H1 (cell line): ENCODE measurements around the gene CA7. TPM values are rescaled to one million over a fixed set of nuclear protein-coding genes. Genes with fewer than 3 reads are reported as not detected.

Experiments used
- CTCF ChIA-PET: fragments of 300-600 bp; sonication (Branson Sonifier 250); formaldehyde crosslinking; loops from one replicate; lab custom pipeline; 2021; ENCODE audit not compliant: partially characterized antibody; lab: Charles Lee
- POLR2A ChIA-PET: fragments of 300-600 bp; sonication (Branson Sonifier 250); formaldehyde crosslinking; loops from one replicate; lab custom pipeline; 2021; ENCODE audit warnings: inconsistent platforms; ENCODE audit not compliant: partially characterized antibody; lab: Charles Lee
- DNase-seq, 2 experiments: peaks; one replicate each; pipeline versions ENCODE4 v3.0.0 to v3.0.0-alpha.2; 2010 to 2022; ENCODE audit warnings: low spot score in 2 of 2, low read depth in 1 of 2, mixed read lengths in 1 of 2
- FAIRE-seq: peaks from 2 replicates; lab custom pipeline; 2011; peaks lifted over from hg19 to GRCh38; lab: Jason Lieb, UNC
- H2AFZ ChIP-seq: 2 replicates; pipeline ENCODE4 v1.8.1; 2012; ENCODE audit warnings: low read length, inconsistent platforms
- H2AK5ac ChIP-seq: 2 replicates; pipeline ENCODE4 v1.6.1; 2013; ENCODE audit warnings: low read depth, low read length
- H2BK120ac ChIP-seq: replicated peaks from 2 replicates; pipeline ENCODE3; 2013; ENCODE audit warnings: low read depth, low read length, inconsistent platforms
- H2BK12ac ChIP-seq: 2 replicates; pipeline ENCODE4 v1.6.1; 2013; ENCODE audit warnings: low read depth, low read length
- H2BK15ac ChIP-seq: 2 replicates; pipeline ENCODE4 v1.6.1; 2013; ENCODE audit warnings: low read length
- H2BK20ac ChIP-seq: 2 replicates; pipeline ENCODE4 v1.6.1; 2013; ENCODE audit warnings: low read length
- H2BK5ac ChIP-seq: 2 replicates; pipeline ENCODE4 v1.6.1; 2013; ENCODE audit warnings: low read depth, low read length
- H3K14ac ChIP-seq: 2 replicates; pipeline ENCODE4 v1.6.1; 2013; ENCODE audit warnings: inconsistent platforms; ENCODE audit not compliant: insufficient read length
- H3K18ac ChIP-seq: 2 replicates; pipeline ENCODE4 v1.6.1; 2013; ENCODE audit warnings: low read length; ENCODE audit errors: extremely low read depth
- H3K23ac ChIP-seq: 2 replicates; pipeline ENCODE4 v1.6.1; 2013; ENCODE audit warnings: inconsistent platforms; ENCODE audit not compliant: insufficient read length
- H3K23me2 ChIP-seq: 2 replicates; pipeline ENCODE4 v1.6.1; 2013; ENCODE audit warnings: low read depth, low read length
- H3K27ac ChIP-seq: 2 replicates; pipeline ENCODE4 v1.6.1; 2011; ENCODE audit warnings: low read depth, low read length, inconsistent platforms
- H3K27me3 ChIP-seq, 4 experiments: replicated peaks in 1 of 4; 1 replicate in 1 of 4; 2 replicates in 3 of 4; pipeline versions ENCODE4 v1.6.1 to v1.8.1; 2011 to 2013; ENCODE audit warnings: low read length in 3 of 4, mild to moderate bottlenecking in 3 of 4, inconsistent platforms in 2 of 4, mixed read lengths in 2 of 4, moderate library complexity in 1 of 4; ENCODE audit not compliant: control insufficient read depth in 3 of 4, insufficient read depth in 3 of 4; ENCODE audit errors: extremely low read depth in 1 of 4
- H3K36me3 ChIP-seq, 4 experiments: 2 replicates each; pipeline versions ENCODE4 v1.6.1 to v1.8.1; 2011 to 2013; ENCODE audit warnings: mild to moderate bottlenecking in 4 of 4, low read length in 3 of 4, moderate library complexity in 2 of 4, control low read depth in 1 of 4, inconsistent platforms in 1 of 4; ENCODE audit not compliant: insufficient read depth in 4 of 4, control insufficient read depth in 2 of 4
- H3K4ac ChIP-seq: replicated peaks from 2 replicates; pipeline ENCODE3; 2013; ENCODE audit warnings: low read length, low read depth, mixed read lengths, inconsistent platforms; ENCODE audit not compliant: insufficient read length
- H3K4me1 ChIP-seq, 4 experiments: replicated peaks in 1 of 4; 1 replicate in 1 of 4; 2 replicates in 3 of 4; pipeline versions ENCODE4 v1.6.1 to v1.8.1; 2011 to 2013; ENCODE audit warnings: low read length in 3 of 4, inconsistent platforms in 2 of 4, mixed read lengths in 1 of 4; ENCODE audit not compliant: insufficient read depth in 4 of 4, control insufficient read depth in 3 of 4
- H3K4me2 ChIP-seq, 2 experiments: 2 replicates each; pipeline versions ENCODE4 v1.6.1 to v1.8.1; 2011 to 2013; ENCODE audit warnings: low read depth in 2 of 2, low read length in 2 of 2, control low read depth in 1 of 2, inconsistent platforms in 1 of 2, mild to moderate bottlenecking in 1 of 2; ENCODE audit not compliant: insufficient read depth in 1 of 2
- H3K4me3 ChIP-seq, 4 experiments: fragments of 200-600, 300-600 bp in 1 of 4; sonication (generic), shearing (Covaris generic), sonication (Bioruptor Twin) in 1 of 4; 2 replicates each; pipeline versions ENCODE4 v1.5.1 to v1.8.1; 2011 to 2016; ENCODE audit warnings: low read length in 4 of 4, low read depth in 3 of 4, control low read depth in 2 of 4, inconsistent platforms in 2 of 4, mild to moderate bottlenecking in 2 of 4, mixed read lengths in 1 of 4, moderate library complexity in 1 of 4; ENCODE audit not compliant: insufficient read depth in 2 of 4; ENCODE audit errors: extremely low read depth in 1 of 4
- H3K56ac ChIP-seq: replicated peaks from 2 replicates; pipeline ENCODE3; 2013; ENCODE audit warnings: low read depth, mild to moderate bottlenecking, mixed read lengths, low read length, inconsistent platforms; ENCODE audit not compliant: insufficient read length
- H3K79me1 ChIP-seq: 2 replicates; pipeline ENCODE4 v1.6.1; 2013; ENCODE audit warnings: low read depth, low read length, control low read depth
- H3K79me2 ChIP-seq, 2 experiments: 2 replicates each; pipeline versions ENCODE4 v1.6.1 to v1.8.1; 2012 to 2013; ENCODE audit warnings: low read length in 2 of 2, mild to moderate bottlenecking in 2 of 2, inconsistent platforms in 1 of 2; ENCODE audit not compliant: insufficient read depth in 2 of 2, control insufficient read depth in 1 of 2
- H3K9ac ChIP-seq, 4 experiments: replicated peaks in 1 of 4; 1 replicate in 1 of 4; 2 replicates in 3 of 4; pipeline versions ENCODE4 v1.6.1 to v1.8.1; 2011 to 2013; ENCODE audit warnings: low read depth in 3 of 4, low read length in 3 of 4, control low read depth in 2 of 4, mild to moderate bottlenecking in 2 of 4, moderate library complexity in 2 of 4, inconsistent platforms in 1 of 4; ENCODE audit errors: extremely low read depth in 1 of 4
- H3K9me3 ChIP-seq, 2 experiments: 2 replicates each; pipeline versions ENCODE4 v1.6.1 to v1.8.1; 2012 to 2013; ENCODE audit warnings: mild to moderate bottlenecking in 2 of 2, moderate library complexity in 2 of 2, control low read depth in 1 of 2, inconsistent platforms in 1 of 2, low read depth in 1 of 2, low read length in 1 of 2, mixed read lengths in 1 of 2; ENCODE audit not compliant: insufficient read depth in 2 of 2
- H4K20me1 ChIP-seq, 2 experiments: replicated peaks in 1 of 2; 2 replicates each; pipeline versions ENCODE3 to v1.8.1; 2011 to 2013; ENCODE audit warnings: inconsistent platforms in 2 of 2, low read length in 2 of 2, mild to moderate bottlenecking in 1 of 2; ENCODE audit not compliant: insufficient read depth in 2 of 2, control insufficient read depth in 1 of 2
- H4K5ac ChIP-seq: 2 replicates; pipeline ENCODE4 v1.6.1; 2013; ENCODE audit warnings: low read length, low read depth, mixed read lengths, inconsistent platforms; ENCODE audit not compliant: insufficient read length
- H4K8ac ChIP-seq: 2 replicates; pipeline ENCODE4 v1.8.0; 2013; ENCODE audit warnings: mild to moderate bottlenecking, moderate library complexity, low read length, inconsistent platforms; ENCODE audit not compliant: insufficient read depth; ENCODE audit errors: extremely low read depth
- H4K91ac ChIP-seq: replicated peaks from 2 replicates; pipeline ENCODE3; 2013; ENCODE audit warnings: low read length, mixed read lengths, inconsistent platforms; ENCODE audit not compliant: insufficient read length
- ASH2L ChIP-seq: fragments of 200-600, 300-600 bp; sonication (generic); IDR thresholded peaks from one replicate; pipeline ENCODE4 v1.7.1; 2017; ENCODE audit warnings: low read length
- PHF8 ChIP-seq: fragments of 200-600 bp; sonication (generic); conservative IDR thresholded peaks from 2 replicates; pipeline ENCODE4 v1.7.1; 2012; ENCODE audit warnings: low read depth, mild to moderate bottlenecking, inconsistent platforms, low read length, moderate library complexity
- SIX5 ChIP-seq: IDR thresholded peaks from 2 replicates; pipeline ENCODE4 v1.6.1; 2011; ENCODE audit warnings: mild to moderate bottlenecking, low read depth, low read length
- WGBS, 2 experiments: shearing (Covaris generic) in 1 of 2; methylation state at CpG; one replicate each; pipeline versions ENCODE4 v1.1.6 to v1.1.7; 2013 to 2015; ENCODE audit warnings: low lambda C conversion rate in 2 of 2, mixed read lengths in 2 of 2, inconsistent platforms in 1 of 2, low coverage in 1 of 2, missing lambda C conversion rate in 1 of 2; ENCODE audit not compliant: insufficient replicate concordance in 2 of 2, insufficient coverage in 1 of 2, insufficient read length in 1 of 2; ENCODE audit errors: extremely low coverage in 1 of 2, missing lambda C conversion rate in 1 of 2; 5-methylcytosine and 5-hydroxymethylcytosine counted together
- polyA plus RNA-seq, 7 experiments: library from polyadenylated mRNA; depleted of rRNA in 3 of 7; stranded (reverse) in 5 of 7; unstranded in 2 of 7; fragments of >200 nt in 5 of 7; fragments of 200-250 nt in 2 of 7; gene quantifications; 1 replicate in 5 of 7; 2 replicates in 1 of 7; 4 replicates in 1 of 7; pipeline versions ENCODE4 v1.2.1 to v1.2.3, GENCODE V29; 2011 to 2013; ENCODE audit warnings: missing spikeins in 2 of 7, mixed read lengths in 2 of 7
- total RNA-seq: library from RNA; stranded (reverse); fragmentation: NEBNext Ultra II Directional; extraction: Animal tissue kit (Norgen Biotek cat#: 25700); gene quantifications from 2 replicates; pipeline ENCODE4 v1.2.1, GENCODE V29; 2021

Gene CA7
- total and polyA plus RNA-seq, 2 of the 8 experiments (the other 6 are each of a cell fraction or from before 2014, with no cell fraction given): 1.7 to 2.7 TPM

- H4K20me1 ChIP-seq: peaks cover 0 to 3% of the 10 kb centered on the region in 2 experiments
- no peak overlapping the region for H2BK12ac ChIP-seq
- H4K8ac ChIP-seq: no peak overlapping the region
- H3K27ac ChIP-seq: no peak overlapping the region
- H3K14ac ChIP-seq: no peak overlapping the region
- TF ChIP-seq PHF8 (no peak), ASH2L (no peak), SIX5 (no peak)
- no peak overlapping the region for H2AFZ ChIP-seq
- POLR2A ChIA-PET: interaction anchor here (1.2 to 3.3 kb wide), 2 partner anchors 12 to 16 kb away, joined by 3 to 26 read pairs; partner anchors contain the start of gene NAE1
- no peak overlapping the region for H4K91ac ChIP-seq
- no peak for FAIRE-seq
- H3K4me2 ChIP-seq: no peak overlapping the region
- no peak for DNase-seq
- H3K27me3 ChIP-seq: peaks cover 14 to 45% (median 36%) of the 10 kb centered on the region in 4 experiments
- H2BK15ac ChIP-seq: no peak overlapping the region
- no peak overlapping the region for H3K9ac ChIP-seq
- WGBS, 2 experiments: 93% methylated on average over 1 of the region's 1 CpG; no CpG with 5 or more reads in 1 of the 2 experiments
- no peak overlapping the region for H2BK120ac ChIP-seq
- no peak overlapping the region for H2BK5ac ChIP-seq
- no peak overlapping the region for H3K23ac ChIP-seq
- H2AK5ac ChIP-seq: no peak overlapping the region
- no peak overlapping the region for H3K4ac ChIP-seq
- no peak overlapping the region for H3K56ac ChIP-seq
- no peak overlapping the region for H3K18ac ChIP-seq
- H3K79me2 ChIP-seq: no peaks in the 10 kb centered on the region
- no peaks in the 10 kb centered on the region for H3K9me3 ChIP-seq
- peaks cover 0 to 2% (median 0%) of the 10 kb centered on the region in 4 experiments; a peak in 3 of 7 replicates for H3K4me1 ChIP-seq
- H3K36me3 ChIP-seq: no peaks in the 10 kb centered on the region
- H3K4me3 ChIP-seq: no peak overlapping the region
- no peaks in the 10 kb centered on the region for H3K79me1 ChIP-seq
- peaks cover 12% of the 10 kb centered on the region for H3K23me2 ChIP-seq
- H2BK20ac ChIP-seq: no peak overlapping the region
- H4K5ac ChIP-seq: no peak overlapping the region
- CTCF ChIA-PET: interaction anchor here (0.6 to 13.4 kb wide), 8 partner anchors 14 to 84 kb away, joined by 3 to 162 read pairs (median 4); partner anchors contain the start of gene NAE1
Measured at GRCh38 chr16:66846266-66846665, 2.1 kb downstream of the CA7 start.
